Stimulated activated CD4-positive, alpha-beta T cell treated with anti-CD3 and anti-CD28 coated beads, Interleukin-2, amount 100 ng/mL, for 48 hours (primary cell): Measurements from ENCODE around the gene POU3F1.

Source experiments
- DNase-seq, 2 donors: peaks; one replicate each; pipeline ENCODE4 v3.0.0-alpha.2; 2020

The POU3F1 gene

DNA sequence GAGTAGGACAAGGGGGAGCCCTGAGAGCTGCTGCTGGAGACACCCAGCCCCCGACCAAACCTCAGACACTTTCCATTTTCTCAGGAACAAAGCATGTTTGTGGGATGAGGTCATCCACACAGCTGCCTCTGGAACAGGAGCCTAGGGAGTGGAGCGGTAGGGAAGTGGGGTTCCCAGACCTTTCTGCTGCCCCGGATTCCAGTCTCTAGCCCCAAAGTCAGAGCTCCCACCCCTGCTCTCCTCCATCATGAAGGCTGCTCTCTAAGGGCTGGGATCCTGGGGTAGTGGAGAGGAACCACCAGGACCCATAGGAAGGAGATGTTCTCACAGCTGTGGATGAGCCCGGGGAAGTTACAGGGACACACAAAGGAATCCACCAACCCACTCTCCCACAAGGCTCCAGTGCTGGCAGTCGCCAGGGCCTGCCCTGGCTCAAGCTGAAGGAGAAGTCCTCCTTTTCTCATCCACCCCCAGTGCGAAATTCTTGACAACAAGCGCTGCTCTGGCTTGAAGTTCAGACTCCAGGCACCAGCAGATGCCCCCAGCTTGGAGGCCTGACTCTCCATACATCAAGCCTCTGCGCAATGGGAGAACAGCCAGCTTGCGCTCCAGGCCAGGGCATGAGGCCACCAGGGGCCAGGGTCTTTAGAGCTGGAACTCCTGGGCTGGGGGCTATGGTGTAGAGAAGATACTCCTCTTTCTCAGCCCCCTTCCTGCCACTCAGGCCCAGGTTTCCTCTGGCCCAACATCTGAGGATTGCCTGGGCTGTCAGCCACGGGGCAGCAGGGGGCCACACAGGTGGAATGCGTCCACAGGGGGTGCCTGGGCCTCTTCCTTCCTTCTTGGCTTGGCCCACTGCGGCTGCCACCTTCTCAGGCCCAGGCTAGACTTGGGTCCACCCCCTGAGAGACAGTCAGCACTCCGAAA, 45.8 kb downstream of the POU3F1 start:
- DNase-seq = no peak

DNA sequence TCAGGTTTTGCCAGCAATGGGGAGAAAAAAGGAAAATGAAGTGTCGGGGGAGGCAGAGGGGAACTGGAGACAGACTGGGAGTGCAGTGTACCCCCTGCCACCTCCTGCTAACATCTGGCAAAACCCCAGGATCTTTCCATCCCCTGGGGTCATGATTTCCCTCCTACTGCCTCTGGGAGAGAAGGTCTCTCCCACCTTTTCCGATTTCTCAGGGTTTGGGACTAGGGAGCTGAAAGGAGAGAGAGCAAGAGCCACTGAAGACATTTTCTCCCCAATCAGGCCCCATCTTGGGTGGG, 46.4 kb downstream of the POU3F1 start:
- DNase-seq = no peak

DNA sequence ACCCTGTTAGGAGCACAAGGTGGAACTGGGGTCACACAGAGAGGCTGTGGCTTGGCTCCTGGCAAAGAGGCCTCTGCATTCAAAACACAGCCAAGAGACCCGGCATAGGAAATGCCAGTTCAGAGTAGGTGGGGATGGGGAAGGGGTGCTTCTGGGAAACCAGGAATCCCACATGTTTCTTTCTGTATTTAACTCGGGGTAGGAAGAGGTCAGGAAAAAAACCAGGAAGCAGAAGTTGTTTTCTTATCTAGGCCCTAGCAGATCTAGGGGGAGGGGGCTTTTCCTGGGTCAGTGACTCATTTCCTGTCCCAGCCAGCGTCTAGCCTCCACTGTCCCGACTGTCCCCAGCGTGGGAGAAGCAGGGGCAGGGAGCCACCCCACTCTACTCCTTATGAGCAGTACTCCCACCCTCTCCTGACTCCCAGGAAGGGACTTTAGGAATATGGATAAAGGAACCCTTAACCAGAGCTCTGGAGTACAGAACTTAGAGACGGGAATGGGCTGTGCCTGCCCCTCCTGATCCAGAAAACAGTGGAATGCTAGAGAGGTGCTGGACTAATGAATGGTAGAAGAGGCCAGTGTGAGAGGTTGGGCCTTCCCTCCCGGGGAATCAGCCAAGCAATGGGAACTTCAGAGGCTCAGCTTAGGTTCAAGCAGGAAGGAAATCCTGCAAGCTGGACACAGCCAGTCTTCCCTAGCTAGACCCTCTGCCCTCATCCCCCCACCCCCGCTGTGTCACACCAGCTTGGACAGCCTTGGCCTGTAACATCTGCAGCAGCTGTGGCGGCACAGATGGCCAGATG, 47.0 kb downstream of the POU3F1 start:
- DNase-seq = no peak

DNA sequence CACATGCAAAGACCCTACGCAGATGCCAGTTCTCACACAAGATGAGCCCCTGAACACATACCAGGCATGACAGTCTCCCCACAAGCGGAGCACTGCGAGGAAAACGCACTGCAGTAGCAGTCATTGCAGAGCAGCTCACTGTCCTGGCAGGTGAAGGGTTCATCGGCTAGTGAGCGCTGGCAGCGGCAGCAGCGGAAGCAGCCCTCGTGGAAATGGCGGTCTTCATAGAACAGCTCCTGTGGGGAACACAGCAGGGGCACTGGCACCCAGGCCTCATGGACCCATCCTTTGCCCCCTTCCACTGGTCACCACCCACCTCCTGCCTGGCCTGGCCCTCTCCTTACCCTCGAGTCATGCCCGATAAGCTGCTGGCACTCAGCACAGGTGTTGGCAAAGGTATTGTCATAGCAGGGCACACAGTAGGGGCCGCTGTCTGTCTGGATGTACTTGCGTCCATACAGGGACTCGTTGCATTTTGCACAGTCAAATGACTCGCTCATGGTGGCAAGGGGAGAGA, 47.6 kb downstream of the POU3F1 start:
- no peak for DNase-seq

DNA sequence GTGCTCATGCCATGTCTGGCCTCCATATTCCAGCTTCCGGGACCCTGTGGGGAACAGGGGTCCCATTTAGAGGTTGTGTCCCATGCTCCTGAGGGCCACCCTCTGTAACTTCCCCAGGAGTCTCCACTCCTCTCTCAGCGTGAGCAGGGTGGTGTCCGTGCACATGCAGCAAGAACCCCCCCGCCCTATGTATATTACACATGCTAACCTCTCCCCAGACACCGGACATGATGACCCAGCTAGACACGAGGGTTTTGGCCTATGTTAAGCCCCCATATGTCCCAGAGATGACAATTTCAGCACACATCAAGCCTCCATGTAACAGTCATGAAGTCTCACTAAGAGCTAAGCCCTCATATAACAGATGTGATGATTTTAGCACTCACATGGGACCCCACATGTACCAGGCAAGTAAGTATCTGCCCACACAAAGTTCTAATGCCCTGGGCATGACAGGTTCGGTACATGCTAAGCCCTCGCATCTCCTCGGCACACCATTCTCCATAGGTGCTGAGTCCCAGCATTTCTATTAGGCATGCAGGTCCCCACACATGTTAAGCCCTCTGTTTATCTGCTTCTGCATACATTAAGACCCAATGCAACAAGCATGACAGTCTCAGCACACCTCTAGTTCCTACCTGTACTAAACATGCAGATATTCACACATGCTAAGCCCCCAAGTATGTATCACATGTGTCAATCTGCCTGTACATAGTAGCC, 48.3 kb downstream of the POU3F1 start:
- no peak for DNase-seq

DNA sequence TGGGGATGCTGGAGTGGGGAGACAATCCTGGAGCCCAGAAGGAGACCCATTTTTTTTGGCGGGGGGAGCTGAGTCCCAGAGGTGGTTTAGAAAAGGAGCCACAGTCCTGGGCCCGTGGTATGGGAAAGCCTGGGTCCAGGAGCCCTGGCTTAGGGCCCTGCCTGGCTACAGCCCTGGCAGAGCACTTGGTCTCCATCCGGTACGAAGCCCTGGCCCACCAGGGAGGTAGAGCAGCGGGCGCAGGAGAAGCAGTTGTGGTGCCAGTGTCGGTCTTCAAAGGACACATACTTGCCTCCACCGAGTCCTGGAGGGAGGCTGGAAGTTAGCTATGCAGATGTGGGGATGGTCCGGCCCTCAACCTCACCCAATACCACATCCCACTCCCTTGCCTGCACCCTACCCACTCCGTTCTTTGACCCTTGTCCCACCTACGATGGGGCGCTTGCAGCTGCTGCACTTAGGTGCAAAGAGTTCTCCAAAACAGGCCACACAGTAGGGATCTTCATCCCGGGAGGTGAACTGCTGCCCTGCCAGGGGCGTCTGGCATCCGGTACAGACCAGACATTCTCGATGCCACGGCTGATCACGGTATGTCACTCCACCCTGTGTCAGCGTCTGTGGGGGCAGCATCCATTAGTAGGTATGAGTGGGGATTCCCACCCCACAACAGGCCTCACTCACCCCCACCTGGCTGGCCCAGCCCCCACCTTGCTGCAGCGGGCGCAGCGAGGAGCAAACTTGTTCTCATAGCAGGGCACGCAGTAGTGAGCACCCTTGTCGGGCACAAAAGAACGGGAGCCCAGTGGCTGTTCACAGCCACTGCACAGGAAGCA, 49.1 kb downstream of the POU3F1 start:
- DNase-seq = no peak

DNA sequence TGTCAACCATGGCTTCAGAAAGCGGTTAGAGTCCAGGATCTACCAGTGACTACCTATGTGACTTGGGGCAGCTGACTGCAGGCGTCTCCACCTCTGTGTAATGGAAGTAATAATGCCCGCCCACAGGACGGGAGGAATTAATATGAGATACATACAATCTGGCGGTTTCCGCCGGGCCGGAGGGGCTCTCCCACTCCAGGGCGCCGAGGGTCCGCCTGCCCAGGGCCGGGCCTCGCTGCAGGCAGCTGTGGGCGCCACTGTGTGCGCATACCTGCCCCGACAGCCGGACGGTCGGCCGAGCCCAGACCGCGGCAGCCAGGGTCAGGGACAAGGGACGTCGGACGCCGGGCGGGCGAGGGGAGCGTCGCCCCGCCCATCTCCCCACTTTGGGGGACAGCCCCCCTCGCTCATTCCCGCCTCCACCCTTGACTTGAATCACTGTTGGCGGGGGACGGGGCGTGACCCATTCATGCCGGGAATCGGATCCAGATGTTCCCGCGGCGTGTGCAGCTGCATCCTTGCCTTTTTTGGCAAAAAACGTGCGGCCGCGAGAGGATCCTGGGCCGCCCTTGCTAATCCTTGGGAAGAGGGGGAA, 50.7 kb downstream of the POU3F1 start:
- no peak for DNase-seq

DNA sequence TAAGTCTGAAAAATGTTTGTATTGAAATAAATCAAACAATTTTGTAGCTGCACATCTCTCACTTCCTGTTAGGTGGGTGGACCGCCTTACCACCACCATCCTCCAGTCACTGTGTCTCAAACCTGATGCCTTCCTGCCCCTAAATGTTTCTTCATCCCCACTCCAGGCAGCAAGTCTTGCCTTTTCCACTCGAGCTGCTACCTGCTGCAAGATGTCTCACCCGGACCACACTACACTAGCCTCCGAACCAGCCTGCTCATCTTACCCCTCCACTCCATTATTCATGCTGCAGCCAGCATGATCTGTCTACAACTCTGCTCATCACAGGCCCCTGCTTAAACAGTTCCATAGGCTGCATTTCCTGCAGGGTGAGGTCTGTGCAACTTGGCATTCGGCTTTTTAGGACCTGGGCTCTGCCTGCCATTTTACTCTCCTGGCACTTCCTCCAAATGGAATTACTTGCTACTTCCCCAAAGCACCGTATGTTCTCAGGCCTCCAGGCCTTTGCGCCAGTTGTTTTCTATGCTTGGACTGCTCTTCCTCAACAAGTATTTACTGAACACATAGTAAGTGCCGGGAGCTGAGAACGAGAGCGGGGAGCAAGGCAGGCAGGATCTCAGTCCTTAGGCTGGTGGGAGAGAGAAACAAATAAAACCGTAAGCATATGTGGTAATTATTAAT, 51.6 kb downstream of the POU3F1 start:
- no peak for DNase-seq
